ENCODE results near the gene RPS27. TPM values are rescaled to one million over a fixed set of nuclear protein-coding genes. Genes with fewer than 3 reads are reported as not detected.

RPS27 gene
- total RNA-seq: 1,000 to 10,000 TPM; 1,661 to 1,802 TPM
- long read RNA-seq, donor 1, partial matches to known transcripts: 0 of 4 reads
- long read RNA-seq, donor 1, other reads (novel, unspliced or antisense): 0 of 4 reads
- long read RNA-seq, donor 2, transcript RPS27-204 (4 exons, 573 nt): minor isoform, 7 of 130 reads
- long read RNA-seq, donor 2, transcript RPS27-201 (4 exons, 359 nt): major isoform, 115 of 130 reads
- long read RNA-seq, donor 2, partial matches to known transcripts: 3 of 130 reads
- long read RNA-seq, donor 2, other reads (novel, unspliced or antisense): 1 of 130 reads

DNA sequence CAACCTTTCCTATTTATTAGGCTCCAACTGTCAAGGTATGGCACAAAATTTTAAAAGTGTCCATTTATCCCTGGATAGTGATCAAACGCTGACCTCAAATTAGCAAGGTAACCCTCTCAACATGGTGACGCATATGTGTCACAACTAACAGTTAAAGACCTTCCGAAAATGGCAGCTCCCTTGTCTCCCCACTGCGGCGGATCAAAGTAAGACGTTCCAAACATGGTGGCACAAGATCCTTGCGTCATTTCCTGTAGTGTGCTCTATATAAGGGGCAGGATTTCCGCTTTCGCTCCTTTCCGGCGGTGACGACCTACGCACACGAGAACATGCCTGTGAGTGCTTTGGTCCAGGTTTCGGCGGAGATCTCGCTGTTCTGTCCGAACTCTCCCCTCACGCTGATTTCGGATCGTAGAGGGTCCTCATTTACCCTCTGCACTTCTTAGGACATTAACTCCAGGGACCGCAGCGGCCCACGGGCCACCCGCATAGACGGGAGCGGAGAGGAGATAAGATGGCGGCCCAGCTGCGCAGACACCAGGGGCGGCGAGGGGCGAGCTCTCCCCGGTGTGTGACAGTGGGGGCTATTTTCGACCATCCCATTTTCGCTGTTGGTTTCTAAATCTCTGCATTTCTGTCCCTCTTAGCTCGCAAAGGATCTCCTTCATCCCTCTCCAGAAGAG lies at the start of gene RPS27:
Gene RPS27 (plus strand): TSS at position 295 of the 683 bp plus-strand sequence. CDS start 35 bp downstream, at position 330.
- intact Hi-C loops (cut with DNase I): loop anchor here in 1 of 2 donors (10.0 kb wide), 1 partner anchor 184 kb away; no protein-coding TSS in a partner anchor

DNA sequence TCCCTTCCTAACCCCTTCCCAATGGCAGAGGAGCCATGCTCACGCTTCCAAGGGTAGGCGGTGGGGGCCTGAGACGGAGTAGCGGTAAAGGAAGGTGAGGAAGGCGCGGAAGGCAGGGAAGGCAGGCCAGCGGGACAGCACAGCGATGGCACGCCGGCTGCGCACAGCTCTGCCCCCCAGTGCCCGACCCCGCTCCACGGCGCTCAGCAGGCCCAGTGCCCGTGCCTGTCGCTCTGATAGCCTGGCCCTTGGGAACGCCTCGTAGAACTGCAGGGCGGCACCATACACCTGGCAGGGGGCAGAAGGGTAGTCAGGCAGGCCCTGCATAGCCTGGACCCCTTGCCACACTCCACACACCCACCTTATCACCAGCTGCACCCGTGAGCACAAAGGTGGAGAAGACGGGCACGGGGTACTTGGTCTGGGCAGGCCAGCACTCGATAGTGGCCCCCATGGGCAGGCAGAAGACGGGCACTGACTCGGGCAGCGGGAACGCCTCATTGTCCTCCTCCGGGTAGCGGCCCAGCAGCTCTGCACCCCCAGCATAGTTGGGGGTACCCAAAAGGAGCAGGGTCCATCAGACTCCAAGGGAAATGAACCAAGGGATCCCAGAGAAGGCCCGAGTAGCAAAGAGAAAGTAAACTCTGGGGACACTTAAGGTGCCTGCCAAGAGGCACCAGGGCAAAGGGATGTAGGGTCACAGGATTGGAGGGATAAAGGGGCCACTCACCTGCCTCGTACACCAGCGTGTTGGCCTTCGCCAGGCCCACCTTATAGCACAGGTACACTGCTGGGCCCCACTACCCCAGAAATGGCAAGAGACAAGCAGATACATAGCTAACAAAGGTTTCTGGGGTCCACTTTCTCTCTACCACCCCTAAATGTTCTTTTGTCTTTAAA lies 48.5 kb upstream of the RPS27 start:
- DNase-seq (ENCODE audit: low spot score): peak; percentile 72
- intact Hi-C loops (cut with DNase I): loop anchor here in 1 of 2 donors (10.0 kb wide), 1 partner anchor 147 kb away; no protein-coding TSS in a partner anchor

More for the DNA sequence above, at the start of gene RPS27:
- DNase-seq (ENCODE audit: low spot score): peak; percentile 93

GRCh38 chr1:153942766-153943549 lies 47.6 kb upstream of the RPS27 start:
- peak; percentile 68 for DNase-seq (ENCODE audit: low spot score)
- intact Hi-C loops (cut with DNase I): loop anchor here in 1 of 2 donors (10.0 kb wide), 1 partner anchor 148 kb away; no protein-coding TSS in a partner anchor

GRCh38 chr1:153944005-153944826 lies 46.3 kb upstream of the RPS27 start:
- intact Hi-C loops (cut with DNase I): loop anchor here in 1 of 2 donors (10.0 kb wide), 1 partner anchor 149 kb away; no protein-coding TSS in a partner anchor
- DNase-seq (ENCODE audit: low spot score): peak; percentile 85

GRCh38 chr1:153944827-153945117 lies 45.8 kb upstream of the RPS27 start:
- intact Hi-C loops (cut with DNase I): loop anchor here in 1 of 2 donors (10.0 kb wide), 1 partner anchor 150 kb away; no protein-coding TSS in a partner anchor
- DNase-seq (ENCODE audit: low spot score): peak; percentile 70

- intact Hi-C loops (cut with DNase I): loop anchor here in 1 of 2 donors (10.0 kb wide), 1 partner anchor 150 kb away; no protein-coding TSS in a partner anchor
- peak; percentile 92 for DNase-seq (ENCODE audit: low spot score)
Observed at GRCh38 chr1:153945131-153945794, 45.3 kb upstream of the RPS27 start.

DNA sequence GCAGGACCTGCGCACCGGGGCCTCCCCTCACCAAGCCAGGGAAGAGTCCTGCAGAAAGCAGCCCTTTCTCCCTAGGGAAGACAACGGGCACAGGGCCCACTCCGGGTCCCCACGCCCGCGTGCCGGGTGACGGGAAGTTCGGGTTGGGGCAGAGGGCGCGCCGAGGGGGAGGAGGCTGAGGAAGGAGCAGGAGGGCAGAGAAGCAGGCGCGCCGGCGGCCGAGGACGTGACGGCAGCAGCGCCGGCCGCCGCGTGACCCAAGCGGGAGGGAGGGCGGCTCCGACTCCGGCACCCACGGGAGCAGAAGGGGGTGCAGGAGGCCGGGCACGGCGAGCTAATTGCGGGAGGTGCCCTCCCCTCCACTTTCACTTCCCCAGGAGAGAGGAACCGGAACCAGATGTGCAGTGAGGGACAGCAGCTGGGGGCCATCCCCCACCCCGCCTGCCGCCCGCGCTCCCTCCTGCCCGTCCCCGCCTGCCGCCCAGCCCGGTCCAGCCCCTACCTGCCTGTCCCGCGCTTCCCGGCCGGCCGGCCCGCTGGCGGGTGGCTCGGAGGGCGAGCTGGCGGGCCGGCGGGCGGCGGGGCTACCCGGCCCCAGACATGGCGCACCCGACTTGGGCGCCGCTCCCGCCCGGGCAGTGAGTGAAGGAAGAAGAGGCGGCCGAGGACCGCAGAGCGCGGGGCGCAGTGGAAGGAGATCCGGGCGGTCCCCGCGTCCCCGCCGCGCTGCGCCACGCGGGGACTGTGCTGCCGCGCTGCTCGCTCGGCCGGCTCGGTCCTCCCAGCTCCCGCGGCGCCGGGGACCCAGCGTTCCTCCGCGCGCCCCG lies 44.6 kb upstream of the RPS27 start:
- intact Hi-C loops (cut with DNase I): loop anchor here in 1 of 2 donors (10.0 kb wide), 1 partner anchor 151 kb away; no protein-coding TSS in a partner anchor
- peak; percentile 97 for DNase-seq (ENCODE audit: low spot score)

- intact Hi-C loops (cut with DNase I): loop anchor here in 1 of 2 donors (10.0 kb wide), 1 partner anchor 152 kb away; no protein-coding TSS in a partner anchor
- DNase-seq (ENCODE audit: low spot score): peak; percentile 95
Observed at GRCh38 chr1:153946622-153947241, 43.8 kb upstream of the RPS27 start, which contains the start of gene DENND4B. DENND4B (minus strand) TSS chr1:153946718; CDS start chr1:153944374, 2,344 bp downstream.

DNA sequence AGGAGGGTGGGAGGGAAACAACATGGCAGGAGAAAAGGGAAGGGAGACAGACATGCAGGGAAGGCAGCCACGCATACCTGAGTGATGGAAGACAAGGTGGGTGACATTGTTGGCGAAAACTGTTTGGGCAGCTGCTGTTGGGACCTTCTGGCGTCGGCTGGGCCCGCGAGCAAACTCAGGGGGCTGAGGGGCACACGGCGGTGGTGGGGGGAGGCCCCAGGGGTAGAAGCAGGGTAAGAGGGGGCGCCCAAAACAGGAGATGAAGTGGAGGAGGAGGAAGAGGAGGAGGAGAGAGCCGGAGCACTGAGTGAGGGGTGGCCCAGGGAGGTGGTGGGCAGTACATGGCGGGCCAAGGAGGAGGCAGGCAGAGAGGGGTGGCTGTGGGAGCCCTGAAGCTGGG lies 39.4 kb upstream of the RPS27 start:
- DNase-seq (ENCODE audit: low spot score): no peak
- intact Hi-C loops (cut with DNase I): no loop called here

DNA sequence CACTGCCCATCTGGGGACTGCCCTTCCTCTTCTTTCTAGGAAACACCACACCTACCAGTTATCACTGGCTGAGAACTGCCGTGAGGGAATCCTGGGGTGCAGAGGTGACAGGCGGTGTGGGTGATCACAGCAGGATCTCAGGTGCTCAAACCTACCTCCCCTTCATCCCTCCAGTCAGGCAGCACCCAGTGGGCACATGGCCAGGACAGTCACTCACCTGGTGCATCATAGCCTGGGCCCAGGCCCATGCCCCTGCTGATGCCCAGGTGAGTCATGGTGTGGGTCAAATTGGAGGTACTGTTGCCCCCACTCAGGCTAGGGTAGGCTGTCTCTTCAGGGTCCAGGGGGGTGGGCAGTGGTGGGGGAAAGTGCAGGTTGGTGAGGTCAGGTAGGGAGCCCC lies 38.8 kb upstream of the RPS27 start:
- DNase-seq (ENCODE audit: low spot score): no peak
- intact Hi-C loops (cut with DNase I): no loop called here

DNA sequence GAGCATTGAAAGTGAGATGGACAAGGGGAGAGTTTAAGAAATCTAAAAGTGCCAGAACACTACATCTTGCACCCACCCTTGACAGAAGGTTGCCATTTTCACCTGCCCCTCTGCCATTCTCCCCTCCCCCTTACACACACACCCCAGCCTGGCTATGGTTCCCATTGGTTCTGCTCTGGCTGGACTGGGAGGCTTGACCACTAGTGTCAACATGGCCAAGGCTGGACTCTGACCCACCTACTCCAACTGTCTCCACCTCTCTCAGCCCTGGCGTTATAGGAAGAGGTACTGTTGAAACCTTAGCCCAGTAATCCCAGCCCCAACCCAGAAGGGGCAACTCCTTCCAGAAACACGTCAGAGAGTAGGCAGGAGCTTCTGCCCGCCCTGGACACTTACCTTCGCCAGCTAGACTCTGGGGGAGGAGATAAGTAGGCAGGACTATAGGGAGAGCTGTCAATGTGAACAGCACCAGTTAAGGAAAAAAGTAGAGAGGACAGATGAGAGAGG lies 36.6 kb upstream of the RPS27 start:
- intact Hi-C loops (cut with DNase I): no loop called here
- DNase-seq (ENCODE audit: low spot score): no peak

DNA sequence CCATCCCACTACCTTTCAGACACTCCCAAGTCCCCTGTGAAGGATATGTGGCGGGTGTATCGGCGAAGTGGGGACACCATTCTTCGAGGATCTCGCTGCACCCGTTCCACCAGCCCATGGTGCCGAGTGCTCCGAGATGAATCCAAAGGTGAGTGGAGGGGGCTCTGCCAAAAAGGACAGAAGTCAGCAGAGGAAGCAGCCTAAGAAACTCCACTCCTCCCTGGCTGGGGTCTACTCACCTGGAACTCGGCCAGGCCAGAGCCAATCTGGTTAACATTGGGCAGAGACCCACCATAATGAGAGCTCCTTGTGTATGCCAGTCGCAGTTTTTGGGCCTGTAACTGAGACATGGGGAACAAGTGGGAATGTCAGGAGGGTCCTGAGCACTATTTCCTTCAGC lies 35.7 kb upstream of the RPS27 start:
- DNase-seq (ENCODE audit: low spot score): no peak
- intact Hi-C loops (cut with DNase I): no loop called here

GRCh38 chr1:153956997-153957715 lies 33.4 kb upstream of the RPS27 start:
- no peak for DNase-seq (ENCODE audit: low spot score)
- intact Hi-C loops (cut with DNase I): no loop called here

DNA sequence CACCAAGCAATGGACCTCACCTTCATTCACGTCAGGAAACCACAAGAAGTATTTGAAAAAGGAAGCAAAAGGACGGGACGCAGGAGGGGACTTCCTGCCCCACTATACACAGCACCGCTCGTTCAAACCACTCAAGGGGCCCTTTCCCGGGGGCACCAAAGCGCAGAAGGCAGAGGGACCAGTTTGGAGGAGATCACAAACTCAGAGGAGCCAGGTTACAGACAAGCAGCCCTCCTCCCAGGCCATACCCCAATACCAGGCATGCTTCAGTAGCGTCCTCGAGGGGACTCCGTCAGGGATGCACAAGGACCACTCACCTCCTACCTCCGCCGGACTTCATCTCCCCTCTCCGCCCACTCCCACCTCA lies 32.8 kb upstream of the RPS27 start:
- intact Hi-C loops (cut with DNase I): no loop called here
- DNase-seq (ENCODE audit: low spot score): no peak
